BLaER1 (cell line): ENCODE data around the gene CYBA.

Source experiments
- H3K27ac ChIP-seq: shearing (Covaris generic); formaldehyde crosslinking; 2 replicates; pipeline ENCODE4 v1.8.1; 2022
- H3K27me3 ChIP-seq: shearing (Covaris generic); formaldehyde crosslinking; 2 replicates; pipeline ENCODE4 v1.8.1; 2022
- H3K36me3 ChIP-seq: shearing (Covaris generic); formaldehyde crosslinking; 2 replicates; pipeline ENCODE4 v1.8.1; 2022
- H3K4me1 ChIP-seq: shearing (Covaris generic); formaldehyde crosslinking; 2 replicates; pipeline ENCODE4 v1.8.1; 2022
- H3K4me2 ChIP-seq: shearing (Covaris generic); formaldehyde crosslinking; 2 replicates; pipeline ENCODE4 v1.8.1; 2022
- H3K4me3 ChIP-seq: shearing (Covaris generic); formaldehyde crosslinking; 2 replicates; pipeline ENCODE4 v1.8.1; 2022
- H3K9ac ChIP-seq: shearing (Covaris generic); formaldehyde crosslinking; 2 replicates; pipeline ENCODE4 v1.8.1; 2022
- H3K9me3 ChIP-seq: shearing (Covaris generic); formaldehyde crosslinking; 2 replicates; pipeline ENCODE4 v1.8.1; 2022
- H4K20me1 ChIP-seq: shearing (Covaris generic); formaldehyde crosslinking; 2 replicates; pipeline ENCODE4 v1.8.1; 2022
- Cebpa-rat ChIP-seq: shearing (Covaris generic); IDR thresholded peaks from 2 replicates; pipeline ENCODE4 v1.8.1; 2022

Gene CYBA

GRCh38 chr16:88640039-88640495 is 10.8 kb downstream of the CYBA start:
- Histone ChIP-seq H4K20me1 (peaks cover 93% of the 10 kb centered on the region), H3K36me3 (peaks cover 27% of the 10 kb centered on the region), H3K27me3 (peaks cover 69% of the 10 kb centered on the region), H3K4me1 (peaks cover 96% of the 10 kb centered on the region), H3K4me3 (no peak overlapping the region), H3K9ac (no peak overlapping the region), H3K9me3 (no peaks in the 10 kb centered on the region), H3K4me2 (peak overlapping the region; percentile 75), H3K27ac (no peak overlapping the region)
- TF ChIP-seq Cebpa-rat, result no peak

DNA sequence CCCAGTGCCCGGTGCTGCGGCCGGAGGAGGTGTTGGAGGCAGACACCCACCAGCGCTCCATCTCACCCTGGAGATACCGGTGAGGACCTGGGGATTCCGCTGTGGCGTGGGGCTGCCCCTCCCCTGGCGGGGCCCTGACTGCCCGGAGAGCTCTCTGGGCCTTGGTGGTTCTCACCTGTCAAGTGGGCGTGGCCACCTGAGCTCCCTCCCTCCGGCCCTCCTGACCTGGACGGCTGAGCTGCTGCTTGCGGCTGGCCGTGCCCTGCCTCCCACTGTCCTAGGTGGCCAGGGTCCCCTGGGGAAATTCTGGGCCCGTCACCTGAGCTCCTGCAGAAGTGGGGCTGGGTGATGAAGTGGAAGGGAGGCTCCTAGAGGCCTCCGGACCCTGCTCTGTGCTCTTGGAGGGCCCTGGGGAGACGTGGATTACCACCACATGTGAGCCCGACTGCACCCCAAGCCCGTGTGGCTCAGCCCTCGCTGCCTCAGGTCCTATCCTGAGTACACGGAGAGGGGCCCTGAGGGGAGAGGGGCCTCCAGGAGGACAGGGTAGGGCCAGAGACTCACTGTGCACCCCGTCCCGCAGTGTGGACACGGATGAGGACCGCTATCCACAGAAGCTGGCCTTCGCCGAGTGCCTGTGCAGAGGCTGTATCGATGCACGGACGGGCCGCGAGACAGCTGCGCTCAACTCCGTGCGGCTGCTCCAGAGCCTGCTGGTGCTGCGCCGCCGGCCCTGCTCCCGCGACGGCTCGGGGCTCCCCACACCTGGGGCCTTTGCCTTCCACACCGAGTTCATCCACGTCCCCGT is 11.4 kb downstream of the CYBA start:
- no peak for TF ChIP-seq Cebpa-rat
- no peak overlapping the region for H3K4me3 ChIP-seq
- H3K9ac ChIP-seq, result no peak overlapping the region
- no peaks in the 10 kb centered on the region for H3K9me3 ChIP-seq
- peaks cover 71% of the 10 kb centered on the region for H3K27me3 ChIP-seq
- peaks cover 92% of the 10 kb centered on the region for H4K20me1 ChIP-seq
- H3K27ac ChIP-seq, result no peak overlapping the region
- H3K4me2 ChIP-seq, result peak overlapping the region; percentile 75
- peaks cover 21% of the 10 kb centered on the region for H3K36me3 ChIP-seq
- peaks cover 96% of the 10 kb centered on the region for H3K4me1 ChIP-seq

GRCh38 chr16:88638323-88639230 is 12.3 kb downstream of the CYBA start, which contains the start of gene IL17C:
Gene IL17C, plus strand, starts transcription at chr16:88638572. Its CDS starts 70 bp downstream, at chr16:88638642.
- no peak for TF ChIP-seq Cebpa-rat
- H3K27me3 ChIP-seq, result peaks cover 71% of the 10 kb centered on the region
- H3K9me3 ChIP-seq, result no peaks in the 10 kb centered on the region
- H3K4me3 ChIP-seq, result no peak within 1 kb of the TSS
- H3K4me1 ChIP-seq, result peaks cover 96% of the 10 kb centered on the region
- no peak within 1 kb of the TSS for H3K9ac ChIP-seq
- H3K36me3 ChIP-seq, result peaks cover 12% of the 10 kb centered on the region
- peak within 1 kb of the TSS; percentile 75 for H3K4me2 ChIP-seq
- H3K27ac ChIP-seq, result no peak within 1 kb of the TSS
- peaks cover 84% of the 10 kb centered on the region for H4K20me1 ChIP-seq

DNA sequence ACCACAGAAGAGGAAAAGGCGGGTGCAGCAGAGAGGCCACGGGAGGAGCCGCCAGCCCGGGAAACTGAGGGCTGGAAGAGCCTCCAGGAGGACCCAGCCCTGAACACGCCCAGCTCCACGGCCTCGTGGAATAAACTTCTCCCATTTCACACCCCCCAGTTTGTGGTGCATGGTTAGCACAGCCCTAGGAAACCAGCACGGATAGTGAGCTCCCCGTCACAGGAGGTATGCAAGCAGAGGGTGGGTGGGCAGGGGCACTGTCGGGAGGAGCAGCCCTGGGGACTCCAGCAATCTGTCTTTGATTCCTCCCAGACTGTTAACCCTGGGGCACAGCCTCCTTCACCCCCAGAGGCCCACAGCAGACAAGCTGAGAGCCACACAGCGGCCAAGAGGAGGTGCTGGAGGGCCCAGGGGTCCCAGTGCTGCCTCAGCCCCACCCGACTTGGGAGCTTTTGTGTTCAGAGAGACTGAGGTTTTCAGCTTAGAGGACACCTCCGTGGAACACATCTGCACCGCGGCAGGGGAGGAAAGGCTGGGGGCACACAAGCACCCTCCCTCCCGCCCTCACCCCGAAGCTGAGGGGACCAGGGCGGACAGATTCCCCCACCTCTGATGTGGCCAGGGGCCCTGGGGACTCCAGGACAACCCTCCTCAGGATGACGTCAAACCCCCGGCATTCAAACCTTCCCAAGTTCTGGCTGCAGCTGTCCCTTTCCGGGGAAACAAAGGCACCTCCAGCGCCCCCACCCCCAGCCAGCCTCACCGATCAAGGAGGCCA is 14.2 kb downstream of the CYBA start:
- H3K4me2 ChIP-seq, result peak overlapping the region; percentile 96
- no peak for TF ChIP-seq Cebpa-rat
- H3K9ac ChIP-seq, result no peak overlapping the region
- peaks cover 97% of the 10 kb centered on the region for H3K4me1 ChIP-seq
- H3K9me3 ChIP-seq, result no peaks in the 10 kb centered on the region
- H4K20me1 ChIP-seq, result peaks cover 78% of the 10 kb centered on the region
- peaks cover 10% of the 10 kb centered on the region for H3K36me3 ChIP-seq
- H3K4me3 ChIP-seq, result no peak overlapping the region
- peaks cover 67% of the 10 kb centered on the region for H3K27me3 ChIP-seq
- no peak overlapping the region for H3K27ac ChIP-seq

DNA sequence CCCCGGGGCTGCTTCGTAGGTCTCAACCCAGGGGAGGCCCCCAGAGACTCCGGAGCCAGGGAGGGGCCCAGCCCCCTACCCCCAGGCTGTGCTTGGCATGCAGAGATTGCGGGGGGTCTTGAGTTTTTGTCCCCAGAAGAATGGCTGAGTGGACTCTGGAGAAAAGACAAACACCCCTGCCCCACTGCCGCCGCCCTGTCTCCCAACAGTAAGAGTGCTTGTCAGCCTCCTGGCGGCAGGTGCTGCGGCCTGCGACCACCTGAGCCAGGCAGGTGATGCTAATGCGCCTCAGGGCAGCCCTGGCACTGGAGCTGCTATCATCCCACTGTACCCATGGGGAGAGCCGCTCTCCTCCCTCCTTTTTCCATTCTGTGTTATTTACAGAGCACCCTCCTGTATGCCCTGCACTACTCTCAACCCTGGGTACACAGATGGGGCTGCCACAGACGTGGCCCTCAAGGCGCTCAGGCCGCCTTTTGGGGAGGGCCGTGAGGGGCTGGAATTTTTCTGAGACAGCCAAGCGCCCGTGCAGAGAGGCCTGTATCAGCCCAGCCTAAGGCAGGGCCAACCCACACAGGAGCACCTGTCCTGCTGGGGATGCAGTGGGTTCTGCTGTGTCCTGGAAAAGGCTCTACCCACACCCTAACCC is 15.1 kb downstream of the CYBA start:
- peaks cover 18% of the 10 kb centered on the region for H3K36me3 ChIP-seq
- H4K20me1 ChIP-seq, result peaks cover 69% of the 10 kb centered on the region
- peaks cover 59% of the 10 kb centered on the region for H3K27me3 ChIP-seq
- H3K4me1 ChIP-seq, result peaks cover 100% of the 10 kb centered on the region
- no peak overlapping the region for H3K4me3 ChIP-seq
- no peaks in the 10 kb centered on the region for H3K9me3 ChIP-seq
- H3K27ac ChIP-seq, result no peak overlapping the region
- peak overlapping the region; percentile 96 for H3K4me2 ChIP-seq
- no peak overlapping the region for H3K9ac ChIP-seq
- no peak for TF ChIP-seq Cebpa-rat

DNA sequence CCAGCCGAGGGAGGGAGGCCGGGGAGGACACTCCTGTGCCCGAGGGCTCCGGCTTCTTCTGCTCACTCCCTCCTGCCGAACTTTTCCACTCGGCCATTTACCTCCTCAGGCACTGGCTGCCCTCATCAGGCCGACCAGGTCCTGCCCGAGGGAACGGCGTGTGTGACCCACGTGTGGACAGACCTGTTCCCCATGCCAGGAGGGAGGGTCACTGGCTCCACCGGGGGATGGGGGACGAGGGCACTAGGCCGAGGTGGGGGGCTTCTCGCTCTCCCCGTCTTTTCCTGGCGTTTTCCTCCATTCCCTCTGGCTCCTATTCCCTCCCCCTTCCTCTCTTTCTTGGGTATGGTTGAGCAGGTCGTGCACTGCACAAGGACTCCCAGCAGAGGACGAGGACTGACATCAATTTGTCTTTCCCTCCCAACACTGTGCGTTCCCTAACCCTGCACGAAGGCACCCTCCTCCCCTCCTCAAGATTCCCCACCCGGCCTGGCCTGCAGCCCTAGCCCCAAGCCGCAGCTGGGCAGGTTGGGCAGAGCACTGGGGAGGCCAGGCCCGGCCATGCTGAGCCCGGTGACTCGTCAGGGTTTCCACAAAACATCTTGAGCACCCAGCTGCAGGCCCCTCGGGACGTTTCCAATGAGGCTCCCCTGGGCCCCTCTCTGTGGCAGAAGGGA is 15.7 kb downstream of the CYBA start:
- peaks cover 53% of the 10 kb centered on the region for H3K27me3 ChIP-seq
- H3K27ac ChIP-seq, result peak overlapping the region; percentile 85
- no peak for TF ChIP-seq Cebpa-rat
- H3K4me2 ChIP-seq, result peak overlapping the region; percentile 96
- peak overlapping the region; percentile 65 for H3K4me3 ChIP-seq
- H3K9ac ChIP-seq, result peak overlapping the region; percentile 73
- H4K20me1 ChIP-seq, result peaks cover 63% of the 10 kb centered on the region
- H3K36me3 ChIP-seq, result peaks cover 24% of the 10 kb centered on the region
- H3K4me1 ChIP-seq, result peaks cover 100% of the 10 kb centered on the region
- H3K9me3 ChIP-seq, result no peaks in the 10 kb centered on the region

- Histone ChIP-seq H3K4me3 (peak overlapping the region; percentile 65), H3K4me2 (peak overlapping the region; percentile 96), H3K9ac (peak overlapping the region; percentile 73), H3K27ac (peak overlapping the region; percentile 85), H4K20me1 (peaks cover 55% of the 10 kb centered on the region), H3K4me1 (peaks cover 100% of the 10 kb centered on the region), H3K27me3 (peaks cover 45% of the 10 kb centered on the region), H3K9me3 (no peaks in the 10 kb centered on the region), H3K36me3 (peaks cover 32% of the 10 kb centered on the region)
- TF ChIP-seq Cebpa-rat, result 0 out of 2 replicates have a peak, but pooled peaks have one; percentile 43
These were observed 16.5 kb downstream of the CYBA start for GRCh38 chr16:88634141-88634993.

DNA sequence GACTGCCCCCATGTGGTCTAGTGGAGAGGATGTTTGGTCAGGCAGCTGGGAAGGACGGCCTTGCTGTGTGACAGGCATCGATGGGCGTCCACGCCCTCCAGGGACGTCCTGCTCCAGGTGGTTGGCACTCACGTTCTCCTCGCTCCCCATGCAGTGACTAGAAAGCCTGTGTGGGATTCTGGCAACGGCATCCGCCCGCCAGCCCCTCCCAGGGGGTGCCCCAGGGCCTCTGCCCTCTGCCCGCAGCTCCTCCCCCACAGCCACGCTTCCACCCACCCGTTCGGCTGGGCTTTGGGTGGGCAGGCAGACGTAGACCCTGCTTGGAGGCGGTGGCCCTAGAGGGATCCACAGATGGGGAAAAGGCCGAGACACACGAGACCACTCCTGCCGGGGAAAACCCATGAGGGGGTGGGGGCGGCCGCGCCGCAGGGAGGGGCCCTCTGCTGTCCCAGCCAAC is 17.1 kb downstream of the CYBA start:
- peak overlapping the region; percentile 85 for H3K27ac ChIP-seq

More for the DNA sequence above, 17.1 kb downstream of the CYBA start:
- peaks cover 100% of the 10 kb centered on the region for H3K4me1 ChIP-seq
- H3K9ac ChIP-seq, result peak overlapping the region; percentile 73
- no peak for TF ChIP-seq Cebpa-rat
- peak overlapping the region; percentile 96 for H3K4me2 ChIP-seq
- H3K27me3 ChIP-seq, result peaks cover 38% of the 10 kb centered on the region
- peaks cover 49% of the 10 kb centered on the region for H4K20me1 ChIP-seq
- no peaks in the 10 kb centered on the region for H3K9me3 ChIP-seq
- peak overlapping the region; percentile 65 for H3K4me3 ChIP-seq
- H3K36me3 ChIP-seq, result peaks cover 35% of the 10 kb centered on the region
